A204.1 (cell line): ENCODE data around the gene CCND1.

ENCODE experiments used
- FAIRE-seq: peaks from 2 replicates; lab custom pipeline; 2012; peaks lifted over from hg19 to GRCh38; lab: Jason Lieb, UNC

The CCND1 gene

DNA sequence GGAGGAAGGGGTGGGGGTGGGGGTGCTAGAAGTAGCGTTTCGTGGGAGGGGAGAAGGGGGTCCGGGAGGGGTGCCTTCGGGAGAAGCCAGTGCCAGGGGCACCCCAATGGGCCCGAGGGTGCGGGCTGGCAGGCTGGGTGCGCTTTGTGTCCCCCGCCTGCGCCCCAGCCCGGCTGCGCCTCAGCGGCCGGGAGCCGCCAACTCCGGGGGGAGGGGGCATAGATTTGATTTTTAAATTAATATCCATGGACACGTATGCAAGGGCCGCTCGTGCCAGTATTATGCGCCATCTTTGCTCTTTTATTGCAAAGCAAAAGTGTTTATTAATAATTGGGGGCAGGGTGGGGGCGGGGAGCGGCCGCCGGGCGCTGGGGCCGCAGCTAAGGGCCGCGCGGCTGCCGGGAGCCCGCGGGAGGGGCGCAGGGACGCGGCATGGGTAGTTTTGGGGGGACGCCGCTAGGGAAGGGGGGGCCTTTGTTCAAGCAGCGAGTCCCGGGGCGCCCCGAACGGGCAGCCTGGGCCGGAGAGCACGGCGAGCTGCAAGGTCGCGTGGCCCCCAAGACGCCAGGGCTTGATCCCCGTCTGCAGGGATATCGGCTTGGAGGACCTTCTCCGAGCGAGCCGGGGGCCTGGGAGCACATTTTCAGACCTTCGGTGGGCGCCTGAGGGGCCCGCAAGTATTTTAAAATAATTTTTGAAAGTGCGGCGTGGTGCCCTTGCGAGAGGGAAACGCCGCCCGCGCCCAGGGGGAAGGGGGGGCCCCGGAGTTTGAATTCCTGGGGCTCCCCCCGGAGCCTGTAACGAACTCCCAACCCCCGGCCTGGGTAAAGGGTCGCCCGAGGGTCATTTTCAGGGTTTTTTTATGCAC is 959 bp downstream of the CCND1 start:
- FAIRE-seq = no peak

DNA sequence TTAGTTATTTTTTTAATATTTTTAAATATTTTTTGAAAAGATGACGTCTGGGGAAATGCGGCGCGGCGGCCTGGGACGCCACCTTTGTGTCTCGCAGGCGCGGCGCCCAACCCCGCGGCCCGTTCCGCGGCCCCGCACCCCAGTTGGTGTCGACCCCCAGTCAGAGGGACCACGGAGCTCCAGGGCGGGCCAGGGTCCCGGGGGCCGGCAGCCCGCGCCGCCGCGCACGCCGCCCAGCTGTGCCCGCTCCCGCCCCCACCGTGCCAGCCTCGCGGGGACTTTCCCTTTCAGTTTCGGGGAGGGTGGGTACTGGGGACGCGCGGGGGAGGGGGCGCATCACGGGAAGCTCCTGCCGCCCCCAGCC is 1.6 kb downstream of the CCND1 start:
- FAIRE-seq = no peak

DNA sequence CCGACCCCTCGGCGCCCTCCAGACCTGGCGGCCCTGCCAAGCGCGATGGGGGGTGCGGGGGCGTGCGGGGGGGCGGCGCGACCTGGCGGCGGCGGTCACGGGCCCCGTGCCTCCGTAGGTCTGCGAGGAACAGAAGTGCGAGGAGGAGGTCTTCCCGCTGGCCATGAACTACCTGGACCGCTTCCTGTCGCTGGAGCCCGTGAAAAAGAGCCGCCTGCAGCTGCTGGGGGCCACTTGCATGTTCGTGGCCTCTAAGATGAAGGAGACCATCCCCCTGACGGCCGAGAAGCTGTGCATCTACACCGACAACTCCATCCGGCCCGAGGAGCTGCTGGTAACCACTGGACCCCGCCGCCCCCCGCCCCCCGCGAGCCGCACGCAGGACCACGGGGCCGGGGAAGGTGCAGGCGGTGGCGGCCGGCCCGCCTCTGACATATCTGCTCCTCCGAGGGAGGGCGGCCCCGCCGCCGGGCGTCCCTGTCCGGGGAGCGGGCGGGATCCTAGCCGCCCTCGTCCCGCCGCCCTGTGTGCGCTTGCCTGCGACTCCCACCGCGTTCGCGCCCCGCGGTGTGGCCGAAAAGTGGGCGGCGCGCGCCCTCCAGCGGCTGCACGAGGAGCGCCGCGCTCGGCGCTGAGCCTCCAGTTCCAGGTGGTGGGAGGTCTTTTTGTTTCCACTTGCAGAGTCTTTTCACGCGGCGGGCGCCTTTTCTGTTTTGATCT is 2.1 kb downstream of the CCND1 start:
- no peak for FAIRE-seq

DNA sequence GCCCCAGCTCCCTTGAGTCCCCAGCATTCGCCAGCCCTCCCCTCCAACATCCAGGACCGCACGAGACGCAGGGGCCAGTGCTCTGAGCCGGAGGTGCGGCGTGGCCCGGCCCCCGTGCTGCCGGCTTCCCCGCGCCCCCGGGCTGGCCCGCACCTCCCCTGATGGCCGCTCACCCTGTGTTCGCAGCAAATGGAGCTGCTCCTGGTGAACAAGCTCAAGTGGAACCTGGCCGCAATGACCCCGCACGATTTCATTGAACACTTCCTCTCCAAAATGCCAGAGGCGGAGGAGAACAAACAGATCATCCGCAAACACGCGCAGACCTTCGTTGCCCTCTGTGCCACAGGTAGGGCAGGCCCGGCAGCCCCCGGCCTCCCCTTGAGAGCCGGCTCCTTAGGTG is 2.7 kb downstream of the CCND1 start:
- FAIRE-seq = no peak

DNA sequence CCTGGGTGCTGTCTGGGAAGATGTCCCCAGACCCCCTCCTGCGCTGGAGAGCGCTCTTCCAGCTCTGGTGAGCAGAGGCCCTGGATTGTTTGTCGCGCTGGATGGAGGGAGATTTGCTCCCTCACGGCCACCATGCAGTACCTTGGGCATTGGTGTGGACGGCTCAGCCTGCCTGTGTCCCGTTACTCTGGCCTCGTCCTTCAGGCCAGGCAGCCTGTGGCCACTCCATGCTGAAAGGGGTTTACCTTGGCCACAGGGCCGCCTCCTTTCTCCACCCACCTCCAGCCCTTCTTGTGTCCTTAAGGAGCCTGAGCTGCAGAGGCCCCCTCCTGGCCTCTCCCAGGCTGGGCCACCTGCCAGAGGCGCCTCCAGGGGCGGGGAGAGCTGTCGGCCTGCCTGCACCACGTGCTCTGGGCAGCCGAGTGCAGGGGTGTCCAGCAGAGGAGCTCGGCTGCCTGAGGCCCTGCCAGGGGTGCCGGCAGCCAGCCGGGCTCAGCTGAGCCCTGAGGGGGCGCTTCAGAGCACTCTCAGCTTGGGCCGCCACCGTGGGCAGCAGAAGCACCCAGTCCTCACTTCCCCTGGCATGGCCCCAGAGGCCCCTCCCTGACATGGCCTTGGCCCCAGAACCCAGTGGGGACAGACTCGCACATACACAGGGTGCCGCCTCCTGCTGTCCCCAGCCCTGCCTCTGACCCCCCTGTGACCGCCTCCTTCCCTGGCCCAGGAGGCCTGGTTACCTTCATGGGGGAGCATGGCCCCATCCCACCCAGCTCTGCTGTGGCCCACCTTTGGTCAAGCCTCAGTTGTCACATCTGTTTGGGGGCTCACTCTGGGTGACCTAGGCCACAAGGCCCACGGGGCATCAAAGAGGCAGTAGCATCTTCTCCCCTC is 3.4 kb downstream of the CCND1 start:
- no peak for FAIRE-seq

DNA sequence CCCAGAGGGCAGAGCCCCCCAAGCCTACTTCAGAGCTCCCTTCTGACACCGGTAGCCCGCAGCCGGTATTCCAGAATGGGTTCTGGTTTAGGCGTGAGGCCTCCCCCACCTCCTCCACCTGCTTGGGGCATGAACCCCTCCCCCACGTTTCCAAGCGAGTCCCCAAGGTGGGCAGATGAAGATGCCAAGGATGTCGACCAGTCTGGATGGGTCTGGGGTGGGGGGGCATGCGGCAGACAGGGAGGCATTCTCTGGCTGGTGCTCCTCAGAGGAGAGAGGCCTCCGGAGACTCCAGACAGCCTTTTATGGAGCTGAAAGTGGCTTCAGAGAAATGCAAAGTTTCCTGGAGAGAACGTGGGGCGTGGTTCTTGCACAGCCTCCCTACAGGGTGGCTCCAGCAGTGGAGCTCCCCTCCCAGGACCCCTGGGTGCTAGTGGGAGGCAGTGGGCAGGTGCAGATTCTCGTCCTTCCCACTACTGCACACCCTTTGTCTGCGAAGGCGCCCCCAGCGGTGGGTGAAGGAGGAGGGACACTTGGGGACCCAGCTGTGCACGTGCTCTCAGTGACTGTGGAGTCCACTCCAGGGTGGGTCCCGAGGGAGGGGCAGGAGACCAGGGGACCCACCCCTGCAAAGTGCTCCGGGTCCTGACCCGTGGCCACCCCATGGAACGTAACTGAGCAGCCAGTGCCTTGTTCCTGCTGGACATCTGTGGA is 4.2 kb downstream of the CCND1 start:
- no peak for FAIRE-seq

DNA sequence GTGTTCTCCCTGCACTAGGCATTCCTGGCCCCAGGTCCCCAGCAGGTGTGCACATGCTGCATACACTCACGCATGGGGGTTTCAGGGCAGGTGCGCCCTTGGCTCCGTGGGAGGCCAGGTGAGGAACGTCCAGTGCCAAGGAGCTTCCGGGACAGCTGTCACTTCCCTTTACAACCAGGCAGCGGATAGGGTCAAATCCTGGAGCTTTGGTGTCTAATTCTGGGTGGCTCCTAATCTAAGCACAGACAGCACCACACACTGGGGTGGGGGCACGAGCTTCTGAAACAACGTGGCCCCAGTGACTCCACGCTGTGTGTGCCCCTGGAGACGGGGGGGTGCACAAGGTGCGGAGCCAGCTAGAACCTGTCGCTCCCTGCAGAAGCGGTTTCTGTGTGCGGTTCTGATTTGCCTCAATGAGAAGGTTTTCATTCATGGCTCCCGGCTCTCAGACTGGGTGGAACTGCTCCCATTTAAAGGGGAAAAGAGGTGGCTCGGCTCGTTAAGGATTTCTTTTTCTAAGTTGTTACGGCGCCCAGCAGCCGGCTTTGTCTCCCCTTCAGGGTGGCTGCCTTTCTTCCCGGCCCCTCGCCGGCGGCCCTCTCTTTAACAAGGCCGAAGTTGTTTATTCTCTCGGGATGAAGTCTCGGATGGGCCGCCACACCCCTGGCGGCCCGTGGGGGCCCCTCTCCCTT is 5.0 kb downstream of the CCND1 start:
- FAIRE-seq = no peak

DNA sequence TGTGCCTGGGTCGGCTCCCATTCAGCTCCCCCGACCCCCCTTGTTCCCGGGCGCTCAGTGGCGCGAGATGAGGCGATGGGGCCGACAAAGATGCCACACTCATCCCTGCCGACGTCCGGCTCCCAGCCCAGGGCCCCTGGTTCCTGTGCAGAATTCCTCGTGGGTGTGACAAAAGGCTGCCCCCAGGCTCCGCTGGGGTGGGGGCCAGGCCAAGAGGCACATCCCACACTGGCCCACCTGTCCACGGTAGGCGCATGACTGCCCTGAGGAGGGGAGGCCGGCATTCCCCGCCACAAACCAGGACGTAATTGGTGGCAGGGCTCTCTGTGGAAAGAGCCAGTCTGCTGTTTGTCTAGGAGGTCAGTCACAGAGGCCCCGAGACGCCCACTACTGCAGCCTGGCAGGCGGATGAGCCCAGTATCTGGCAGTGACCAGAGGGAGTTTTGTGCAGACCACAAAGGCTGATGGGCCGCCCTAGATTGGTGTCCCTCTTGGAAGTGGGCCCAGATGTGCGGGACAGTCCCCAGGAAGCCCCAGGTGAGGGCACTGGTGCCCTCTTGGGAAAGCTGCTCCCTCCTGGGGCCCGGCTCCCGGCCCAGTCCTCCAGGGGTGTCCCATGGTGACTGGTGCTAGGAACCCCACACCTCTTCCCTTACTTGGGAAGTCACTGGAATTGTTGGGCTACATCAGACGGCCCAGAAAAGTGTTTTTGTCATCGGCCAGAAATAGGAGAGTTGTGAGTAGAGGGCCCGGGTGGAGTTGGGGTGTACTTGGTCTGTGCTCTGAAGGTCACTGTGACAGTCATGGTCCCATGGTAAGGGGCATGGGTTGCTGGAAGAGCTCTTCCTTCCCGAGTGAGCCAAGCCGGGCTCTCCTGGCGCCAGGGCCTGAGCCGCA is 5.8 kb downstream of the CCND1 start:
- FAIRE-seq = no peak

DNA sequence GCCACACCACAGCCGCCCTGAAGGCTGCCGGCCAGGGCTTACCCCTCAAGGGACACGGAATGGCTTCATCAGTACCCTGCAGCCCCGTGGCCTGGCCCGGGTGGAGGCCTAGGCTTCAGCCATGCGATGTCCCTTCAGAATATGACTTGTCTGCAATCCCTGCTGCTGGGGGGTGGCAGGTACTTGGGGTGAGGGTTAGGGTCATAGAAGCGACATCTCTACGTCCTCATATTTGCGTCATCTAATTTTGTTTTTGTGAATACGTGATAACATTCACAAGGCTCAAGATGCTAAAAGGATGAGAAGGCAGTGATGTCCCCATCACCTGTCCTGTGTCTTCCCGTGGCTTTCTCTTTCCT is 6.4 kb downstream of the CCND1 start:
- FAIRE-seq = no peak

DNA sequence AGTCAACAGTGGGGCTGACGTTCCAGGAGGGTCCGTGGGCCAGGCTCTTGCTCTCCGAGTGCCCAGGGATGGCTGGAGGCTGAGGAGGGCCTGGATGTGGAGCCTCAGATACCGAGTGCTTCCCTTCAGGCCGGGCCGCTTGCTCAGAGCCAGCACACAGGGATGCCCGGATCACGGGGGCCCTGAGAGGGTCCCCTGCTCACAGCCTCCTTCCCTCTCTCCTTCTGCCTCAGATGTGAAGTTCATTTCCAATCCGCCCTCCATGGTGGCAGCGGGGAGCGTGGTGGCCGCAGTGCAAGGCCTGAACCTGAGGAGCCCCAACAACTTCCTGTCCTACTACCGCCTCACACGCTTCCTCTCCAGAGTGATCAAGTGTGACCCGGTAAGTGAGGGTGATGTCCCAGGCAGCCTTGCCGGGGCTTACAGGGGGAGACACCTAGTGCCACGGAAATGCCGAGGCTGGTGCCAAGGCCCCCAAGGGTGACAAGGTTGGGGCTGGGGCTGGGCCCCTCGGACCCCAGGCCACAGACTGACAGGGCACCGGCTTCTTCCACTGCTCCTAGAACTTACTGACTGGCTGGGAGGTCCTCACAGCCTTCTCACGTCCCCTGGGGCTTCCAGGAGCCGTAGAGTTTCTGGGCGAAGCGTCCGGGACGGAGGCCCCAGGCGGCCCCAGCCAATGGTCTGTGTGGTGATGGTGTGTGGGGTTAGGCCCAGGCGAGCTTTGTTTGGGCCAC is 7.0 kb downstream of the CCND1 start:
- no peak for FAIRE-seq

DNA sequence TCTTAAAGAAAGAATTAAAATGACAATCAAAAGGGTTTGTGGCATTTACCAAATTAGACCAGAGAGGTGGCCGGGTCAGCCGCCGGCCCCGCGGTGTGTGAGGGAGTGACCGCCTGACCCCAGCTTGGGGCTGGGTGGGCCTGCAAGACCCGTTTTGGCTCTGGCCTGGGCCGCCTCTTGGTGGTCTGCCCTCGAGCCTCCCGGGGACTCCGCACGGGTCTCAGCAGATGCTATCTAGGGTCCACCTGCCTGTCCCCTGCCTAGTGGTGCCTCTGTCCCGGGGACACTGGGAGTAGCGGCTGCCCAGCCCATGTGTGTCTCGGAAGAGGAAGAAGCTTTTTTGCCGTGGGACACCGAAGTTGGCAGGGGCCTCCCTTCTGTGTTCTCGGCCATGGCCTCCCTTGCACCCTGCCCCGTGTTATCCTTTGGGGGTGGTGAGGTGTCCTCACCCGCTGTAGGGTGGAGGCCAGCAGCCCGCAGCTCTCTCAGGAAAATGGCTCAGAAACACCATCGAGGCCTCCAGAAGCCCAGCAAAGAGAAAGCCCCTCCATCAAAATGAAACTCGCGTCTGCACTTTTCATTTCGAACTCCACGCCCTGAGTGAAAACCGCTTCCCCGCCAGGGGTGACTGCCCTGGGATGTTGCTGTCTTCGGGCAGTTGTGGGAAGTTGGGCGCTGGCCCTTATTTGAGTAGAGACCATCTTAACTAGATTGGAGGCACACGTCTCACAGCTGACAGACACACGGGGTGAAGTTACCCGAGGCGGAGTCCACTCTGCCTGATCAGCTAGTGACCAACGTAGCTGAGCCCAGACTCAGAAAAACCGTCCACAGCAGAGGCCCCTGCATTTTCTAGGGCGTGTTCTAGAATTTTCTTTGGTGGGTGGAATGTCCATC is 8.0 kb downstream of the CCND1 start:
- no peak for FAIRE-seq

DNA sequence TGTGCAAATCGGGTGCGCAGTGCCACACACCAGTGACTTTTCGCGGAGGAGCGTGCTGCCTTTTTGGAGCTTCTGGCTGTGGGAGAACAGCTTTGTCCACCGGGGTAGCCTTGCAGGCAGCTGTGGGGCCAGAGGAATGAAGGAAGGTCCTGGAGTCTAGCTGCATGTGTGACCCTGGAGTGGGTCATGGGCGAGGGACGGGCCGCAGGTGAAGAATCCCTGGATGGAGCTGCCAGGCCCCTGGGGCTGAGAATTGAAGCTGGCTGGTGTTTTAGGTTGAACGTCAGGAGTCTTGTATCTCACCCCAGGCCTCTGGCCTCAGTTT is 8.6 kb downstream of the CCND1 start:
- no peak for FAIRE-seq

DNA sequence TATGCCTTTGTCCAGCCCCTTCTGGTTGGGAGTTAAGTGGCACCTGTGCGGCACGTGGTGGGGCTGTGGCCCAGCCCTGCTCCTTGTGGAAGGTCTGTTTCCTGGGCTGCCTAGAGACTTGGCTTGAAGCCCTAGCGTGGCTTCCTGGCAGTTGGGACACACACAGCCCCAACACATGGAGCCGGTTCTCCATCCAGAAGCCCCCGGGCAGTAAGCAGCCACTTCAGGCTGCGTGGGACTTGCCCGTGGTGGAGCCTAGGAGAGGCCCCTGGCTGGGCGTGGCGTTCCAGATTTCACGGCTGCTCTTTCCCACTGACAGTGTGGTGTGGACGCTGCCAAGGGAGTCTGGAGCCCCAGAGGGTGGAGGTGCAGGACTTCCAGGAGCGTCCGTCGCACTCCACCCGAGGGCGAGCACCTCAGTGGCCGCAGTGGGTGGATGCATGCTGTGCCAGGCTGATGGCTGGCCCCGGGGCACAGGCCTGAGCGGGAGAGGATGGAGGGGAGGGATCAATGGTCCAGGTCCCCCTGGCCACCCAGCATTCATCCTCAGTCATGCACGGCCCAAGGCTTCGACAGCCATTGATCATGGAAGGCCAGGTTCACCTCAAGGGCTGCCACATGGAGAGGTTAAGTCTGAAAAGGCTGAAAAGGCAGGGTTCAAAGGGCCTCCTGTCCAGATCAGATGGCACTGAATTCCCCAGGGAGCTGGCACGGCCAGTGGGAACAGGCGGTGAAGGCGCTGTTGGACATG is 9.3 kb downstream of the CCND1 start:
- FAIRE-seq = no peak

DNA sequence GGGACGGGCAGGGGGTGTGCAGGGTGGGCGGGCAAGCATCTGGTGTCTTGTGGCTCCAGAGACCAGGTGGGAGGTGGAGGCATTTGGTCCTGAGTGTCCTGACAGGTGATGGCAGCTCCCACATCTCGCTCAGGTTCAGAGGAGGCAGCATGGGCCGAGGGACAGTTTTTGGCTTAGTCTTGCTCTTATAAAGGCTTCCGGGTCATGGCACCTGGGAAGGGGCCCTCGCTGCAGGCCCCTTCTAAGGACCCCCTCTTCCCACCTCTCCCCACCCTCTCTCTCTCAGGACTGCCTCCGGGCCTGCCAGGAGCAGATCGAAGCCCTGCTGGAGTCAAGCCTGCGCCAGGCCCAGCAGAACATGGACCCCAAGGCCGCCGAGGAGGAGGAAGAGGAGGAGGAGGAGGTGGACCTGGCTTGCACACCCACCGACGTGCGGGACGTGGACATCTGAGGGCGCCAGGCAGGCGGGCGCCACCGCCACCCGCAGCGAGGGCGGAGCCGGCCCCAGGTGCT is 9.9 kb downstream of the CCND1 start:
- no peak for FAIRE-seq

DNA sequence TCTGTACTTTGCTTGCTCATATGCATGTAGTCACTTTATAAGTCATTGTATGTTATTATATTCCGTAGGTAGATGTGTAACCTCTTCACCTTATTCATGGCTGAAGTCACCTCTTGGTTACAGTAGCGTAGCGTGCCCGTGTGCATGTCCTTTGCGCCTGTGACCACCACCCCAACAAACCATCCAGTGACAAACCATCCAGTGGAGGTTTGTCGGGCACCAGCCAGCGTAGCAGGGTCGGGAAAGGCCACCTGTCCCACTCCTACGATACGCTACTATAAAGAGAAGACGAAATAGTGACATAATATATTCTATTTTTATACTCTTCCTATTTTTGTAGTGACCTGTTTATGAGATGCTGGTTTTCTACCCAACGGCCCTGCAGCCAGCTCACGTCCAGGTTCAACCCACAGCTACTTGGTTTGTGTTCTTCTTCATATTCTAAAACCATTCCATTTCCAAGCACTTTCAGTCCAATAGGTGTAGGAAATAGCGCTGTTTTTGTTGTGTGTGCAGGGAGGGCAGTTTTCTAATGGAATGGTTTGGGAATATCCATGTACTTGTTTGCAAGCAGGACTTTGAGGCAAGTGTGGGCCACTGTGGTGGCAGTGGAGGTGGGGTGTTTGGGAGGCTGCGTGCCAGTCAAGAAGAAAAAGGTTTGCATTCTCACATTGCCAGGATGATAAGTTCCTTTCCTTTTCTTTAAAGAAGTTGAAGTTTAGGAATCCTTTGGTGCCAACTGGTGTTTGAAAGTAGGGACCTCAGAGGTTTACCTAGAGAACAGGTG is 11.1 kb downstream of the CCND1 start:
- no peak for FAIRE-seq

DNA sequence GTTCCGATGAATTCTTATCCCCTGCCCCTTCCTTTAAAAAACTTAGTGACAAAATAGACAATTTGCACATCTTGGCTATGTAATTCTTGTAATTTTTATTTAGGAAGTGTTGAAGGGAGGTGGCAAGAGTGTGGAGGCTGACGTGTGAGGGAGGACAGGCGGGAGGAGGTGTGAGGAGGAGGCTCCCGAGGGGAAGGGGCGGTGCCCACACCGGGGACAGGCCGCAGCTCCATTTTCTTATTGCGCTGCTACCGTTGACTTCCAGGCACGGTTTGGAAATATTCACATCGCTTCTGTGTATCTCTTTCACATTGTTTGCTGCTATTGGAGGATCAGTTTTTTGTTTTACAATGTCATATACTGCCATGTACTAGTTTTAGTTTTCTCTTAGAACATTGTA is 12.0 kb downstream of the CCND1 start:
- FAIRE-seq = no peak

DNA sequence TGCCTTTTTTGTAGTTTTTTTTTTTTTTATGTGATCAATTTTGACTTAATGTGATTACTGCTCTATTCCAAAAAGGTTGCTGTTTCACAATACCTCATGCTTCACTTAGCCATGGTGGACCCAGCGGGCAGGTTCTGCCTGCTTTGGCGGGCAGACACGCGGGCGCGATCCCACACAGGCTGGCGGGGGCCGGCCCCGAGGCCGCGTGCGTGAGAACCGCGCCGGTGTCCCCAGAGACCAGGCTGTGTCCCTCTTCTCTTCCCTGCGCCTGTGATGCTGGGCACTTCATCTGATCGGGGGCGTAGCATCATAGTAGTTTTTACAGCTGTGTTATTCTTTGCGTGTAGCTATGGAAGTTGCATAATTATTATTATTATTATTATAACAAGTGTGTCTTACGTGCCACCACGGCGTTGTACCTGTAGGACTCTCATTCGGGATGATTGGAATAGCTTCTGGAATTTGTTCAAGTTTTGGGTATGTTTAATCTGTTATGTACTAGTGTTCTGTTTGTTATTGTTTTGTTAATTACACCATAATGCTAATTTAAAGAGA is 12.5 kb downstream of the CCND1 start:
- FAIRE-seq = no peak
